Vagina (tissue), 2 donors: ENCODE measurements around the gene TOPBP1.

ENCODE experiments used
- POLR2A ChIP-seq, 2 donors: fragments of 450-650 bp; IDR thresholded peaks; one replicate each; pipeline ENCODE4 v1.6.1; 2017; ENCODE audit warnings: antibody characterized with exemption in 2 of 2, mild to moderate bottlenecking in 2 of 2, moderate library complexity in 2 of 2
- POLR2AphosphoS5 ChIP-seq, 2 donors: sonication (generic); formaldehyde crosslinking; IDR thresholded peaks; one replicate each; pipeline ENCODE4 v1.9.0; 2017; ENCODE audit warnings: antibody characterized with exemption in 2 of 2, mild to moderate bottlenecking in 2 of 2, low read depth in 1 of 2; ENCODE audit not compliant: insufficient read depth in 1 of 2
- TF ChIP-seq, protein P1 (sequence below), 3 experiments: fragments of 450-650 bp in 2 of 3; fragments of 200-600 bp in 1 of 3; sonication (generic) in 1 of 3; IDR thresholded peaks; one replicate each; pipeline ENCODE4 v1.5.1; 2017 to 2019; ENCODE audit warnings: antibody characterized with exemption in 3 of 3, mild to moderate bottlenecking in 2 of 3, moderate library complexity in 2 of 3

- no peak for TF ChIP-seq POLR2AphosphoS5 (IDR thresholded peaks at IDR 0.05; ENCODE audit: insufficient read depth in 1 of 2, low read depth in 1 of 2)
- TF ChIP-seq, protein P1, sequence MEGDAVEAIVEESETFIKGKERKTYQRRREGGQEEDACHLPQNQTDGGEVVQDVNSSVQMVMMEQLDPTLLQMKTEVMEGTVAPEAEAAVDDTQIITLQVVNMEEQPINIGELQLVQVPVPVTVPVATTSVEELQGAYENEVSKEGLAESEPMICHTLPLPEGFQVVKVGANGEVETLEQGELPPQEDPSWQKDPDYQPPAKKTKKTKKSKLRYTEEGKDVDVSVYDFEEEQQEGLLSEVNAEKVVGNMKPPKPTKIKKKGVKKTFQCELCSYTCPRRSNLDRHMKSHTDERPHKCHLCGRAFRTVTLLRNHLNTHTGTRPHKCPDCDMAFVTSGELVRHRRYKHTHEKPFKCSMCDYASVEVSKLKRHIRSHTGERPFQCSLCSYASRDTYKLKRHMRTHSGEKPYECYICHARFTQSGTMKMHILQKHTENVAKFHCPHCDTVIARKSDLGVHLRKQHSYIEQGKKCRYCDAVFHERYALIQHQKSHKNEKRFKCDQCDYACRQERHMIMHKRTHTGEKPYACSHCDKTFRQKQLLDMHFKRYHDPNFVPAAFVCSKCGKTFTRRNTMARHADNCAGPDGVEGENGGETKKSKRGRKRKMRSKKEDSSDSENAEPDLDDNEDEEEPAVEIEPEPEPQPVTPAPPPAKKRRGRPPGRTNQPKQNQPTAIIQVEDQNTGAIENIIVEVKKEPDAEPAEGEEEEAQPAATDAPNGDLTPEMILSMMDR (IDR thresholded peaks at IDR 0.05): no peak
- TF ChIP-seq POLR2A (IDR thresholded peaks at IDR 0.05): no peak
These were observed 32.1 kb upstream of the TOPBP1 start for GRCh38 chr3:133693821-133694220.
